ENCODE data around the gene HIVEP1.

Gene HIVEP1

DNA sequence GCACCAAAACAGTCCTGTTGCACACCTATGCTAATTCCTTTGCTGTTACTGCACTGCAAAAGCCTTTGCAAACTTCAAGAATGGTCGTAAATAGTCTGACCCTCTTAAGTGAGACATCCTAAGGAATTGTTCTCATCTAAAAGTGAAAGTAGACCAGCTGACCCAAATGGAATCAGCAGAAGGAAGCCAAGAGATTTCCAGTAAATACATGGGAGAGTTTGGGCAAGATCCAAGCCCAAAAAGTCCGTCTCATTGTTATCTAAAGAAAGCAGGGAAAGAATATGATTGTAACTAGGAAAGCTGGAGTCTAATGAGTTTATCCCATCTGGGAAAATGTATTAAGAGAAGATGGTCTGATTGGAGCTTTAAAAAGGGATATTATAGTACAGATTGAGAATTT lies 43.0 kb upstream of the HIVEP1 start:
- no peaks in the 10 kb centered on the region for H3K4me1 ChIP-seq

DNA sequence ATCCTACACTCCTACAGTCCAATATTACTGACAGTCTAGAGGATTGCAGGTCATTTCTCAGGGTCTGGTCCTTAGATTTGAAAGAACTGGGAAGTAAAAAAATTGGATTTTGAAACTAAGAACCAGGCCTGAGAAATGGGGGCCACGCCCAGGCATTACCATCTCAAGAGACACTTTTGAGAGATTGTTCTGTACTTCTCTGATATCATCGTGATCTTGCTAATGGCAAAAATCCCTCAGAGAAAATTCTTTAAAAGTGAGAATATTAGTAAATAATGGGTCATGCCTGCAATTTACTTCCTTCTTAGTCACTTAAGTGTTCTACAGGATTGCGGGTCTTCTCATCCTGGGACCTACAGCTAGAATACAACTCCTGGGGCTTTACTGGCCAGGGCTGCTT lies 42.0 kb upstream of the HIVEP1 start:
- H3K4me1 ChIP-seq, result no peaks in the 10 kb centered on the region

More for the DNA sequence above, 43.0 kb upstream of the HIVEP1 start:
- Histone ChIP-seq H3K4me3 (ENCODE audit: low read depth, low read length) (no peak overlapping the region), H3K36me3 (no peaks in the 10 kb centered on the region), H3K9me3 (no peaks in the 10 kb centered on the region), H3K27me3 (0 out of 2 replicates have a peak, but pooled peaks cover 3% of the 10 kb centered on the region)
- no peak for TF ChIP-seq CTCF (IDR thresholded peaks at IDR 0.05; ENCODE audit: low read depth, low read length)
- DNase-seq, result no peak

GRCh38 chr6:11971154-11971553 lies 41.0 kb upstream of the HIVEP1 start:
- 0 out of 2 replicates have a peak, but pooled peaks cover 3% of the 10 kb centered on the region for H3K27me3 ChIP-seq
- H3K9me3 ChIP-seq, result no peaks in the 10 kb centered on the region
- no peak for TF ChIP-seq CTCF (IDR thresholded peaks at IDR 0.05; ENCODE audit: low read depth, low read length)
- no peak overlapping the region for H3K4me3 ChIP-seq (ENCODE audit: low read depth, low read length)
- no peak for DNase-seq
- no peaks in the 10 kb centered on the region for H3K36me3 ChIP-seq
- H3K4me1 ChIP-seq, result no peaks in the 10 kb centered on the region

More for the DNA sequence above, 42.0 kb upstream of the HIVEP1 start:
- Histone ChIP-seq H3K9me3 (no peaks in the 10 kb centered on the region), H3K36me3 (no peaks in the 10 kb centered on the region), H3K27me3 (0 out of 2 replicates have a peak, but pooled peaks cover 3% of the 10 kb centered on the region), H3K4me3 (ENCODE audit: low read depth, low read length) (no peak overlapping the region)
- no peak for DNase-seq
- TF ChIP-seq CTCF (IDR thresholded peaks at IDR 0.05; ENCODE audit: low read depth, low read length), result no peak

DNA sequence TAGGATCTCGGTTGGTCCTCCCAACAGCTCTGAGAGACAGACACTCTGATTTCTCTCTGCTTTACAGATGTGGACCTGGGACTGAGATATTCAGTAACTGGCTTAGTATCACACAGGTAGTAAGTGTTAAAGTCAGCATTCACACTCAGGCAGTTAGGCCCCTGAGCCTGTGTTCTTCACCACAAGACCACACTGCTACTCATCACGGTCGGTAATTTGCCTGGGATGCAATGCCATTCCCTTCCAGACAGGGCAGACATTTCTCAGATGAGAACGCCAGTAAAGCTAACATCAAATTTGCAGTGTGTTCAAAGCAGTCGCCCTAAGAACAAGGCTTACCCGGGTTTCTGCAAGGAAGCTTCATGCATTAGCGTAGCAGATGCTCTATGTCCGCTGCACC lies 39.8 kb upstream of the HIVEP1 start:
- no peak for TF ChIP-seq CTCF (IDR thresholded peaks at IDR 0.05; ENCODE audit: low read depth, low read length)
- no peaks in the 10 kb centered on the region for H3K9me3 ChIP-seq
- no peak for DNase-seq

GRCh38 chr6:11972806-11973205 lies 39.3 kb upstream of the HIVEP1 start:
- no peak for TF ChIP-seq CTCF (IDR thresholded peaks at IDR 0.05; ENCODE audit: low read depth, low read length)
- Histone ChIP-seq H3K4me1 (no peaks in the 10 kb centered on the region), H3K4me3 (ENCODE audit: low read depth, low read length) (no peak overlapping the region), H3K9me3 (no peaks in the 10 kb centered on the region), H3K27me3 (0 out of 2 replicates have a peak, but pooled peaks cover 3% of the 10 kb centered on the region), H3K36me3 (no peaks in the 10 kb centered on the region)
- no peak for DNase-seq

More for the DNA sequence above, 39.8 kb upstream of the HIVEP1 start:
- Histone ChIP-seq H3K36me3 (no peaks in the 10 kb centered on the region), H3K4me3 (ENCODE audit: low read depth, low read length) (no peak overlapping the region), H3K27me3 (0 out of 2 replicates have a peak, but pooled peaks cover 3% of the 10 kb centered on the region), H3K4me1 (no peaks in the 10 kb centered on the region)

DNA sequence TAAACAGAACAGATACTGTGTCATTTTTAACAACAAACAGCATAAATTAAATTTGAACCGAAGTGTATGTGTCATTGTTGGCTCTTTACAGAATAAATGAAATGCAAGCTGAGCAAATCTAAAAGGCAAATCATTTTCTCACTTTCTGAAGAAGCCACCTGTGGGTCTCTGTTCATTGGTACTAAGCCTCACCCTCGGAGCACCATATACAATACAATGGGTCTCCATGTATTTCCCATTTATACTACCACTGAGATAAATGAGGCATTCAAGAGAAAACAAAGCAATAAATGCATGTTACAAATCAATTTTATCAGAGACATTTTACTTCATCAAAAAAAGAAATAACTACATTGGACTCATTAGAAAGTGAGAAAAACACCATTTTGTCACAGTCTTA lies 38.9 kb upstream of the HIVEP1 start:
- H3K4me3 ChIP-seq (ENCODE audit: low read depth, low read length), result no peak overlapping the region
- H3K27me3 ChIP-seq, result 0 out of 2 replicates have a peak, but pooled peaks cover 3% of the 10 kb centered on the region
- no peak for TF ChIP-seq CTCF (IDR thresholded peaks at IDR 0.05; ENCODE audit: low read depth, low read length)
- H3K36me3 ChIP-seq, result no peaks in the 10 kb centered on the region
- no peak for DNase-seq
- H3K9me3 ChIP-seq, result no peaks in the 10 kb centered on the region
- H3K4me1 ChIP-seq, result no peaks in the 10 kb centered on the region

Measured in BE2C (cell line).